ENCODE results near the gene CELF6. TPM values are rescaled to one million over a fixed set of nuclear protein-coding genes. Genes with fewer than 3 reads are reported as not detected.

CELF6 gene
- total RNA-seq, 1 experiment from 2014 or later: 0.52 TPM

GRCh38 chr15:72252663-72253299 lies 67.2 kb downstream of the CELF6 start (continued):
- no peak for TF ChIP-seq FOSL1 (IDR thresholded peaks at IDR 0.05; ENCODE audit: low read depth)
- no peak for TF ChIP-seq POLR2A (IDR thresholded peaks at IDR 0.05; ENCODE audit: borderline replicate concordance, extremely low read depth, insufficient read depth, insufficient read length)
- no peak for TF ChIP-seq ATF3 (IDR thresholded peaks at IDR 0.05)
- no peak for TF ChIP-seq CBX3 (IDR thresholded peaks at IDR 0.05; ENCODE audit: low read depth)
- TF ChIP-seq REST (IDR thresholded peaks at IDR 0.05; ENCODE audit: low read depth): no peak
- TF ChIP-seq EGR1 (IDR thresholded peaks at IDR 0.05; ENCODE audit: low read depth): no peak
- TF ChIP-seq POLR2AphosphoS5 (IDR thresholded peaks at IDR 0.05; ENCODE audit: low read depth, low read length): no peak
- no peak for TF ChIP-seq EZH2 (IDR thresholded peaks at IDR 0.05)
- no peak for TF ChIP-seq RAD21 (IDR thresholded peaks at IDR 0.05; ENCODE audit: low read depth)

- Histone ChIP-seq H4K20me1 (ENCODE audit: insufficient read depth) (no peaks in the 10 kb centered on the region), H3K4me1 (ENCODE audit: control insufficient read depth in 1 of 2, insufficient read depth in 2 of 2, low read length in 2 of 2) (no peaks in the 10 kb centered on the region), H3K36me3 (ENCODE audit: control insufficient read depth in 1 of 2, insufficient read depth in 2 of 2, low read length in 2 of 2) (peaks cover 35 to 50% of the 10 kb centered on the region in 2 experiments; a peak in 3 of 4 replicates), H3K27me3 (ENCODE audit: insufficient read depth, low read length) (no peaks in the 10 kb centered on the region), H3K4me3 (replicated peaks in 1 of 2; ENCODE audit: low read depth in 1 of 2, low read length in 2 of 2) (no peak overlapping the region), H3K79me2 (ENCODE audit: insufficient read depth, low read length) (no peaks in the 10 kb centered on the region), H3K9me3 (ENCODE audit: control insufficient read depth in 1 of 2, insufficient read depth in 1 of 2, low read depth in 1 of 2, low read length in 2 of 2) (no peaks in the 10 kb centered on the region), H3K9me2 (ENCODE audit: insufficient read depth) (no peaks in the 10 kb centered on the region), H3K9ac (ENCODE audit: low read length) (no peak overlapping the region), H3K4me2 (ENCODE audit: low read length) (no peak overlapping the region), H2AFZ (ENCODE audit: low read depth, low read length, poor library complexity, severe bottlenecking) (no peak overlapping the region), H3K27ac (ENCODE audit: low read depth, low read length) (no peak overlapping the region)
- DNase-seq (ENCODE audit: low read depth, low spot score): no peak
- BruUV-seq (replicated peaks): no TSS peak
- RAD21 ChIA-PET (ENCODE audit: low non-redundant PET in 1 of 2, low total read pairs in 2 of 2, uncharacterized antibody in 2 of 2, unreplicated experiment in 2 of 2): no interaction called here
- intact Hi-C loops (cut with micrococcal nuclease): no loop called here
- POLR2A ChIA-PET: no interaction called here
- CTCF ChIA-PET: no interaction called here
- no peak for ATAC-seq
- TF ChIP-seq TCF7L2 (IDR thresholded peaks at IDR 0.05; ENCODE audit: borderline replicate concordance, extremely low read depth, insufficient read depth, insufficient read length): no peak
- no peak for TF ChIP-seq POLR2AphosphoS5 (IDR thresholded peaks at IDR 0.05; ENCODE audit: low read depth, low read length)
- TF ChIP-seq ZFX (IDR thresholded peaks at IDR 0.05): no peak
- no peak for TF ChIP-seq SIN3A (IDR thresholded peaks at IDR 0.05; ENCODE audit: low read depth)
- no peak for TF ChIP-seq EGR1 (IDR thresholded peaks at IDR 0.05; ENCODE audit: low read depth)
- TF ChIP-seq SRF (IDR thresholded peaks at IDR 0.05; ENCODE audit: low read depth): no peak
- TF ChIP-seq ELF1 (IDR thresholded peaks at IDR 0.05; ENCODE audit: borderline replicate concordance, low read depth): no peak
- TF ChIP-seq YY1 (IDR thresholded peaks at IDR 0.05; ENCODE audit: extremely low read depth, insufficient replicate concordance, low read depth, low read length): no peak
- no peak for TF ChIP-seq EZH2phosphoT487 (IDR thresholded peaks at IDR 0.05; ENCODE audit: borderline replicate concordance)
- TF ChIP-seq EZH2 (IDR thresholded peaks at IDR 0.05): no peak
- no peak for TF ChIP-seq MAX (IDR thresholded peaks at IDR 0.05)
- no peak for TF ChIP-seq CBX3 (IDR thresholded peaks at IDR 0.05; ENCODE audit: low read depth)
- TF ChIP-seq CTCF (IDR thresholded peaks at IDR 0.05 in 2 of 3, conservative IDR thresholded peaks at IDR 0.05 in 1 of 3; ENCODE audit: borderline replicate concordance in 1 of 3, insufficient read depth in 1 of 3, low read depth in 2 of 3, low read length in 2 of 3): no peak
- TF ChIP-seq FOSL1 (IDR thresholded peaks at IDR 0.05; ENCODE audit: low read depth): no peak
- no peak for TF ChIP-seq RAD21 (IDR thresholded peaks at IDR 0.05; ENCODE audit: low read depth)
- no peak for TF ChIP-seq POLR2A (IDR thresholded peaks at IDR 0.05; ENCODE audit: borderline replicate concordance, extremely low read depth, insufficient read depth, insufficient read length)
- no peak for TF ChIP-seq ZNF274 (IDR thresholded peaks at IDR 0.05; ENCODE audit: low read depth, low read length)
Observed at GRCh38 chr15:72249142-72249810, 70.7 kb downstream of the CELF6 start.

Data from HCT116 (cell line).